Cardiac fibroblast (primary cell): ENCODE data around the gene SYT8.
"Not testable (repeated sequence)": the region's sequence is repeated elsewhere in the genome, so short reads cannot be mapped to it uniquely, and the experiment has no call there.

Experiments
- DNase-seq, 2 donors: peaks; one replicate each; pipeline versions ENCODE4 v3.0.0 to v3.0.0-alpha.2; 2010; ENCODE audit warnings: low read depth in 2 of 2
- H3K4me3 ChIP-seq, 2 donors: replicated peaks in 1 of 2; 1 replicate in 1 of 2; 2 replicates in 1 of 2; pipeline ENCODE4 v1.5.1; 2011; ENCODE audit warnings: low read depth in 2 of 2, low read length in 2 of 2, mild to moderate bottlenecking in 2 of 2, moderate library complexity in 1 of 2
- CTCF ChIP-seq: IDR thresholded peaks from one replicate; pipeline ENCODE4 v1.5.1; 2011; ENCODE audit warnings: low read depth, mild to moderate bottlenecking, low read length, inconsistent platforms

The SYT8 gene

GRCh38 chr11:1869427-1870325 is 34.9 kb downstream of the SYT8 start:
- peak; percentile 46 for TF ChIP-seq CTCF
- H3K4me3 ChIP-seq, result no peak overlapping the region
- no peak for DNase-seq

DNA sequence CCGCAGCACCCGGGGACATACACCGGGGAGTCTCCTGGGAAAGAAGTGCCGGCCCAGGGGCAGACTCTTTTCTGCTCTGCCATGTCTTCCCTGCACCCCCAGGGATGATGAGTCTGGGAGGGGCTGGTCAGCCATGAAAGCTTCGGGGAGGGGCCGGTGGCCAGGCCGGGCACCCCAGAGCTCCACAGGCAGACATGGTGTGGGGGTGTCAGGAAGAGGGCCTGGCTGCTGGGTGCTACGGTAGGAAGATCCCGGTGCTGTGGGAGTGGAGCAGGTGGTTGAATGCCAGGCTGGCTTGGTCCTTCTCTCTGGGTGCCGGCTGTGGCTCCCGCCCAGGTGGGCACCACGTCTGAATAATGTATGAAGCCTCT is 35.5 kb downstream of the SYT8 start:
- no peak overlapping the region for H3K4me3 ChIP-seq
- DNase-seq, result no peak
- TF ChIP-seq CTCF, result no peak

GRCh38 chr11:1870721-1871466 is 36.1 kb downstream of the SYT8 start:
- no peak for DNase-seq
- peak overlapping the region in 1 of 2 donors; percentile 2 for H3K4me3 ChIP-seq
- TF ChIP-seq CTCF, result no peak

- no peak for TF ChIP-seq CTCF
- H3K4me3 ChIP-seq, result no peak overlapping the region
- DNase-seq, result no peak
These were observed 36.7 kb downstream of the SYT8 start for GRCh38 chr11:1871531-1871930.

DNA sequence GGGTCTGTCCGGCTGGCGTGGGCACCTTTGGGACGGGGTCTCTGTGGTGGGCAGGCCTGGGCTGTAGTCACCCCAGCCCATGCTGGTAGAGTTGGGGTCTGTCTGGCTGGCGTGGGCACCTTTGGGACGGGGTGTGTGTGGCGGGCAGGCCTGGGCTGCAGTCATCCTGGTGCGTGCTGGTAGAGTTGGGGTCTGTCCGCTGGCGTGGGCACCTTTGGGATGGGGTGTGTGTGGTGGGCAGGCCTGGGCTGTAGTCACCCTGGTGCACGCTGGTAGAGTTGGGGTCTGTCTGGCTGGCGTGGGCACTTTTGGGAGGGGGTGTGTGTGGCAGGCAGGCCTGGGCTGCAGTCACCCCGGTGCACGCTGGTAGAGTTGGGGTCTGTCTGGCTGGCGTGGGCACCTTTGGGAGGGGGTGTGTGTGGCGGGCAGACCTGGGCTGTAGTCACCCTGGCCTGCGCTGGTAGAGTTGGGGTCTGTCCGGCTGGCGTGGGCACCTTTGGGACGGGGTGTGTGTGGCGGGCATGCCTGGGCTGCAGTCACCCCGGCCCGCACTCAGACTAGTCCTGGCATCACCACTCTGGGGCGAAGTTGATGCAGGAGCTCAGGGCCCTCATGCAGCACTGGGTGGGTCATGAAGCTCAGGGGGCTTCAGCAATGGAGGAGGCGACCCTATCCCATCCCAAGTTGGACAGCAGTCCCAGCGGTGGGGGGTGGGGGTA is 37.6 kb downstream of the SYT8 start:
- no peak for DNase-seq
- no peak for TF ChIP-seq CTCF
- H3K4me3 ChIP-seq, result no peak overlapping the region

DNA sequence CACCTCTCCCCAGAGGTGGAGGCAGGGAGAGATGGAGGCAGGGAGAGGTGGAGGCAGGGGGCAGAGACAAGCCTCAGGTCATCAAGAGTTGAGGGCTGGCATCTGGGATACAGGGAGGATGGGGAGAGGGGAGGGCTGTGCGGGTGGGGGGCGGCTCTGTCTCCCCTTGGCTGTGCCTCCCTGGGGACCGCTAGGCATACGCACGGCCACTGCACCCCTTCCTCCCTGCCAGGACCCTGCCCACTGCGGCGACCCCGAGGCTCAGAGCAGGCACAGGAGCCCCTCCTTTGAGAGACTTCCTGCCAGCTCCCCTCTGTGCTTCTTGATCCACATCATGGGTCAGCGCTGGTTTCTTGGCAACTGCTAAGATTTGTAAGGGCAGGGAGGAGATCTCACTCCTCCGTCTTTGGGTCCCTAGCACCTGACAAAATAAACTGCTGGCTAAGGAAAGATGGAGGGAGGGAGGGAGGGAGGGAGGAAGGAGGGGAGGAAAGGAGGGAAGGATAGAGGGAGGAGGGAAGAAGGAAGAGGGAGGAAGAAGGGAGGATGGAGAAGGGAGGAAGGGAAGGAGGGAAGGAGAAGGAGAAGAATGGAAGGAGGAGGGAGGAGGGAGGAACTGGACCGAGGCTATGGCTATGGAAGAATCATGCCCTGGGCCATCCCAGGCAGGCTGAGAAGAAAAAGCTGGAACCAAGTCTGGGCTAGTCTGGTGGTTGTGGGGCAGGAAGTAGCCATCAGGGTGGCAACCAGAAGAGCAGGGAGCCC is 38.4 kb downstream of the SYT8 start:
- TF ChIP-seq CTCF, result no peak
- H3K4me3 ChIP-seq, result no peak overlapping the region
- DNase-seq, result peak; percentile 52 to 76

GRCh38 chr11:1873813-1874150 is 39.0 kb downstream of the SYT8 start:
- H3K4me3 ChIP-seq, DNase-seq: not testable (repeated sequence)

DNA sequence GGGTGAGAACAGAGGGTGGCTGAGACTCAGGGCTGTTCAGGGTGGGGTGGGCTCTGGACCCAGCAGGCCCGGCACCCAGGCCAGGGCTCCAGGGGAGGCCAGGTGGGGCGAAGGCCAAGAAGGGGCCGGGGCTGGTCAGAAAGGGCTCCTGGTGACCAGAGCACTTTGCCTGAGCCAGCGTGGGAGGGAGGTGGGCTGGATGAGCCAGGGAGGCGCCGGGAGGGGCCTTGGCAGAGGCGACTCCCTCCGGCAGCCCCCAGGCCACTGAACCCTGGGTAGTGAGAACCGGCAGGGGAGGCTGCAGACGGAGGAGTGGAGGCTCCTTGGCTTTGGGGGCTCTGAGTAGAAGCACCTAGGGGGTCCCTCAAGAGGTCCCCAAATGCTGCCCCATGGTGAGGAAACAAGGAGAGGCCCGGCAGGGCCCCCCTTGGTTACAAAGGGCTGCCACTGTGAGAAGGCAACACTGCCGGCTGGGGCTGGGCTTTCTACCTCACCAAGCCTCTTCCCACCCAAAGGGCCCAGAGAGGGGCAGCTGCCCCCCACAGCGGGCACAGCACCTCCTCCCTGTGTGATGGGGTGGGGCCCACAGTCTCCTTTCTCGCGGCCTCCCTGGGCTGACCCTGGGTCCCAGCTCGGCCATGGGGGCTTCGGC is 39.8 kb downstream of the SYT8 start:
- not testable (repeated sequence) for DNase-seq, H3K4me3 ChIP-seq
